Measurements from ENCODE around the gene REEP3. TPM values are rescaled to one million over a fixed set of nuclear protein-coding genes. Genes with fewer than 3 reads are reported as not detected.
A peak's percentile ranks its signal among the peaks of the same experiment; 100 is the strongest.
"Not testable (repeated sequence)": the region's sequence is repeated elsewhere in the genome, so short reads cannot be mapped to it uniquely, and the experiment has no call there.

REEP3 gene
- total RNA-seq, 1 donor from 2014 or later: 58.6 TPM

- DNase-seq (ENCODE audit: low spot score): no peak
These were observed 107.5 kb downstream of the REEP3 start for GRCh38 chr10:63628526-63629362.

GRCh38 chr10:63629363-63630084, 108.3 kb downstream of the REEP3 start:
- DNase-seq (ENCODE audit: low spot score): peak; percentile 94

DNA sequence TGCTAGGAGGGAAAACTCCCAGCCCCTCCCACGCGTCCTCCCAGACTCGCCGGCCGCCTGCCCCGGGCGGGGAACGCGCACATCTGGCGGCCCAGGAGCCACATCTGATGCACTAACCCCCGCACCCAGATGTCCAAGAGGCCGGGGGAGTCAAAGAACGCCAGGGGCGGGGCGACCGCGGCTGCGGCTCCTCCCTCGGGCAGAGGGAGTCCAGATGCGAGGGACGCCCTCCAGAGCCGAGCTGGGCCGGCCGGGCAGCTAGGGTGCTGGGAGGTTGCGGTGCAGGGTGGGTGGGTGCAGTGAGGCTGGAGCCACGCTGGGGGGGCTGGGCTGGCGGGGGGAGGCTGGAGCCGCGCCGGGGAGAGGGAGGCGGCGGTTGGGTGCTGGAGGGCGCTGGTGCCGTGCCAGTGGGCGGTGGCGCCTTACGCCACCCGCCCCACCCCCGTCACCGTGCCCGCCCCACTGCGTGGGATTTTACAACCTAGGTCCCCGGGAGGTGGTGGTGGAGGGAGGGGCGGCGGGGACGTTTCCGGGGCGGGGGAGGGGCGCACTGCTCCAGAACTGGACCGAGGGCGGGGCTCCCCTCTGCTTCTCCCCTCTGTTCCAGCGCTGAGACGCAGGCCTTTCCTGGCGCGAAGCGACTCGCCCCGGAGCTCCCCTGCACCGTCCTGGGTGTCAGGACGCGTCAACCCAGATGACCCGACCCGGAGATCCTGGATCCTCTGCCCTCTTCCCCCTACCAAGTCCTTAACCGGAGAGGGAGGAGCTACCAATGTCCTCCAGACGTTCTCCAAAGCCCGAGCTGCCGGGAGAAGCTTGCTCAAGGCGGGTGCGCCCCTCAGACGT, 109.1 kb downstream of the REEP3 start:
- peak; percentile 96 for DNase-seq (ENCODE audit: low spot score)

- no peak for DNase-seq (ENCODE audit: low spot score)
These were observed 109.9 kb downstream of the REEP3 start for GRCh38 chr10:63630931-63631680.

DNA sequence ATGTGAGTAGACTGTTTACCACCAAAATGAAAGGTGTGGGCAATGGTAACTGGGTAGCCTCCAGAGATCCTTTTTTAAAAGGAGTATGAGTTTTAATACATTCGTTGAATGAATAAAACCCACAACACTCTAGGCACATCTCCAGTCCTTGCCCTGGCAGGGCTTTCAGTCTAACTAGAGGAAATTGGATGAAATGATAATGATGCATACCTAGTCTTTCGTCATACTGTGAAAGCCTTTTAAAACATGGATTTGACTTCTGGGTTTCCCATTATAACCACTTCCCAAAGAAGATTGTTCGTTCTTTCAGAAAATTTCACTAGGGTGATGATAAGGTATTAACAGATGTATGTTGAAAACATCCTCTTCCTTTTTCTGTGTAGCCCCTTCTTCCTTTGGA, 110.8 kb downstream of the REEP3 start:
- no peak for DNase-seq (ENCODE audit: low spot score)

- DNase-seq (ENCODE audit: low spot score): no peak
These were observed 112.7 kb downstream of the REEP3 start for GRCh38 chr10:63633677-63634487.

- DNase-seq (ENCODE audit: low spot score): no peak
These were observed 113.4 kb downstream of the REEP3 start for GRCh38 chr10:63634488-63635065.

GRCh38 chr10:63636812-63637211, 115.6 kb downstream of the REEP3 start:
- DNase-seq (ENCODE audit: low spot score): no peak

- no peak for DNase-seq (ENCODE audit: low spot score)
These were observed 116.7 kb downstream of the REEP3 start for GRCh38 chr10:63637901-63638327.

- DNase-seq (ENCODE audit: low spot score): no peak
These were observed 120.2 kb downstream of the REEP3 start for GRCh38 chr10:63641366-63641765.

DNA sequence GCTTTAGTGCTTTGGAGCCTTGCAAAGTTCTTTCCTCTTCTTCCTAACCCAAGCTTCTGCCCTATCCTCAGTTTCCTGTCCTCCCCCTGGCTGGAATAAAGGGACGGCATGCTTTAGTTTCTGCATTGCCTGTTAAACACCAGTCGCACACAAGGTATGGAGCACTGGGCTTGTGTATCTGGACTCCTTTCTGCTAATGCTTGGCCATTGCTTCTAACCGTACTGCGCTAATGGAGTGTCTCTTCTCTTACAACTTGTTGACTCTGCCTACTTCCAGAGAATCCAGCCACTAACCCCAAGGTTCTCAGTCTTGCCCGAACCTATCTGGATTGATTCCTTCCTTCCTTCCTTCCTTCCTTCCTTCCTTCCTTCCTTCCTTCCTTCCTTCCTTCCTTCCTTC, 120.6 kb downstream of the REEP3 start:
- DNase-seq (ENCODE audit: low spot score): no peak

GRCh38 chr10:63642808-63643207, 121.6 kb downstream of the REEP3 start:
- DNase-seq (ENCODE audit: low spot score): no peak

DNA sequence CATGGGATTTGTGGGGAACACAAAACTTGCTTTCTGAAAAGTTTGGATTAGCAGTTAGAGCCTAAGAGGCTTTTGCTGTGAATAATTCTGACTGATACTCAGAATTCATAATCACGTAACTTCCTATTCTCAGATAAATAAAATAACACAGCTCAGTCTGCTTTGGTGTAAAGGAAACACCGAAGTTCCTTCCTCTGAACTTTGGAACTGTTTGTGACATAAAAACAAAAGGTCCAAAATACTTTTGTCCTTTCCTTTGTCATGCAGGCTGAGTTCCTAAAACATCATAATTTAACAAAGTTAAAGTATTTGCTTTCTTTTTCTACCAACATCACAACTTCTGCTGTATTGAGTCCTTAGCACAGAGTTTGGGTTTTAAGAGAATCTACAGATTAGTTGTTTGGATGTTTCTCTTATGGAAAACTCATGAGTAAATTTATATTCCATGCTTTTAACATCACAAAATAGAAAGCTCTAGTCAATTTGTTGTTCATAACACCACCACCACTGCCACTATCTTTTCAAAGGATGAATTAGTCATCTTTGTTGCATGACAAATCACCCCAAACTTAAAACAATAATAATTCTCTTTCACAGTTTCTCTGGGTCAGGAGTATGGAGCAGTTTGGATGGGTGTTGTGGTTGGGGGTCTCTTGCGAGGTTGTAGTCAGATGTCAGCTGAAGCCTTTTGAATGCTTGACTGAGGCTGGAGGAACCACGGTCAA, 123.4 kb downstream of the REEP3 start:
- DNase-seq (ENCODE audit: low spot score): no peak

DNA sequence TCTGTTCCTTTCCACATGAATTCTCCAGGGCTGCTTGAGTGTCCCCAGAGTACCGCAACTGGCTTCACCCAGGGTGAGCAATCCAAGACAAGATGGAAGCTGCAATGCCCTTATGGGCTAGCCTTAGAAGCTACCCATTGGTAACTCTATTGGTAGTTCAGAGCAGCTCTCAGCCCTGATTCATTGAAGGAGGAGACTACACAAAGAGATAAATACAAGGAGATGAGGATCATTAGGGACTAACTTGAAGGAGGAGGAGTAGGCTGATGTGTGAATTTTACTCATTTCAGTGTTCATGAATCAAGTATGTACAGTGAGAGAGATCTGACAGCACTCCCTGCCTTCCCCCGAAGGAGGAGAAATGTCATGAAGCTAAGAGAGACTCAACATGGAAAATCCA, 124.0 kb downstream of the REEP3 start:
- no peak for DNase-seq (ENCODE audit: low spot score)

DNA sequence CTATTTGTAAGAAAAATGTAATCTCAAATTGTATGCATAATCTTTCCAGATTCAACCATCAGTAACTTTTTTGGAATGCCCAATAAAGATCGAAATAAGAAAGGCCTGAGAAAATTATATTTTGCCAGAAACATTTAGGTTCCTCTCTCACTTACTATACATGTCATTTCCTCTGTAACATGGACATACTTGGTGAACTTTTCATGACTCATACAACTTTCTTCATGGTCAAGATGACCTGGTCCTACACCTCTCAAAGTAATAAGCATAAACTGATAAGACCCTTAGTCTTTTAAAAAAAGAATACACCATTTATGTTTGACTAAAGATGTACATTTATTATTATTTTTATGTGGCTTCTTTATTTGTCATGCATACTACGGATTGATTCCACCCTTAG, 125.3 kb downstream of the REEP3 start:
- no peak for DNase-seq (ENCODE audit: low spot score)

DNA sequence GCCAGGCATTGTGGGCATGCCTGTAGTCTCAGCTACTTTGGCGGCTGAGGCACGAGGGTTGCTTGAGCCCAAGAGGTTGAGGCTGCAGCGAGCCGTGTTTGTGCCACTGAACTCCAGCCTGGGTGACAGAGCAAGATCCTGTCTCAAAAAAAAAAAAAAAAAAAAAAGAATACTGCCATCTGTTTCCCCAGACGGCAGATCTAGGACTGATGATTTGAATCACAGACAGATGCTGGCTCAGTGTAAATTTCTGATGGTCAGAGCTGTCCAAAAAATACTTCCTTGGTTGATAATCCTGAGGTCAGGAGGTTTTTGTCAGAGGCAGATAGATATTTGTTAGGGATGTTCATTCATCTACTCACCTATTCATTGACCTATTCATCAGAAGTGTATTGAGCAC, 130.7 kb downstream of the REEP3 start:
- no peak for DNase-seq (ENCODE audit: low spot score)

DNA sequence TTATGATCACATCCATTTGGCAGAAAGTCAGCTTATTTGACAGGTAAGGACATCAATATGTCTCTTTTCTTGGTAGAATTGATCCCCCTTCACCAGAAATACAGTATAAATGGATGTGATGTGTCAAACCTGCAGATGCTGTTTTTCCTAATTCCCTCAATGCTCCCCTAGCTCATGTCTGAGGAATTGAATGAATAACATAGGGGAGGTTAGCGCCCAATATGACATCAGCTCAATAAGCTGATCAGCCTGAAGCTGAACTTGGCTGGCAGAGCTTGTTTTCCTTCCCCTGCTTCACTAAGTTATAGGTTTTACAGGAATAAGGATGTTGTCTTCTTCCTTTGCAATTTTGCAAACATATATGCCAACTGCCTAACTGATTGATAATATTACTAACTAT, 132.5 kb downstream of the REEP3 start:
- DNase-seq (ENCODE audit: low spot score): no peak

DNA sequence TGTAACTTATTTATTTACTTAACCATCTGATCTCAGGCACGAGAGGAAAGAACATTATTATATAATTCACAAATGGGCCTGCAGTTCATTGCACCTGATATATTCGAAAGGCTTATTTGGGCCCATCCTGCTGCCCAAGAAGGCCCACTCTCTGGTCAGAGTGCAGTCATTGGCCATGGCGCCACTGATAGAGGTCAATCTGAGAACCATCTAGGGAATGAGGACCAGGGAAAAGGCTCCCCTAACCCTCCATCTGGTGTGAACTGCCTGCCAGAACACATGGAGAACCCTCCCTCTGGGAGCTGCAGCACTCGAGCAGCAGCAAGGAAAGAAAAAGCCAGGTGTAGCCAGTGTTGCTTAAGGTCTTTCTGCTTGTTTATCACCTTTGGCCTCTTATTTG, 136.6 kb downstream of the REEP3 start:
- no peak for DNase-seq (ENCODE audit: low spot score)

DNA sequence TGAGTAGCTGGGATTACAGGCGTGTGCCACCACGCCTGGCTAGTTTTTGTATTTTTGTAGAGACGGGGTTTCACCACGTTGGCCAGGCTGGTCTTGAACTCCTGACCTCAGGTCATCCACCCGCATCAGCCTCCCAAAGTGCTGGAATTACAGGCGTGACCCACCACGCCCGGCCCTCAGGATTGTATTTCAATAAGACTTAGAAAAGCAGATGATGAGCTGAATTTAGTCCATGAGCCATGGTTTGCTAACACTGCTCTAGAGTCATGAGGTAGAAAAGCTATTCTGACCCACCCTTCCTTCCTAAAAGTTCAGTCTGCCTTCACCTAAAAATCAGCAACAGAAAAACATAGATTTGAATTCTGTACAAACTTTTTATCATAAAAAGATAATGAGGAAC, 139.7 kb downstream of the REEP3 start:
- DNase-seq (ENCODE audit: low spot score): not testable (repeated sequence)
